Measurements from ENCODE around the gene CARNS1. TPM values are rescaled to one million over a fixed set of nuclear protein-coding genes. Genes with fewer than 3 reads are reported as not detected.
A peak's percentile ranks its signal among the peaks of the same experiment; 100 is the strongest.

The CARNS1 gene
- total RNA-seq, 1 experiment from 2014 or later, result 1.3 TPM

DNA sequence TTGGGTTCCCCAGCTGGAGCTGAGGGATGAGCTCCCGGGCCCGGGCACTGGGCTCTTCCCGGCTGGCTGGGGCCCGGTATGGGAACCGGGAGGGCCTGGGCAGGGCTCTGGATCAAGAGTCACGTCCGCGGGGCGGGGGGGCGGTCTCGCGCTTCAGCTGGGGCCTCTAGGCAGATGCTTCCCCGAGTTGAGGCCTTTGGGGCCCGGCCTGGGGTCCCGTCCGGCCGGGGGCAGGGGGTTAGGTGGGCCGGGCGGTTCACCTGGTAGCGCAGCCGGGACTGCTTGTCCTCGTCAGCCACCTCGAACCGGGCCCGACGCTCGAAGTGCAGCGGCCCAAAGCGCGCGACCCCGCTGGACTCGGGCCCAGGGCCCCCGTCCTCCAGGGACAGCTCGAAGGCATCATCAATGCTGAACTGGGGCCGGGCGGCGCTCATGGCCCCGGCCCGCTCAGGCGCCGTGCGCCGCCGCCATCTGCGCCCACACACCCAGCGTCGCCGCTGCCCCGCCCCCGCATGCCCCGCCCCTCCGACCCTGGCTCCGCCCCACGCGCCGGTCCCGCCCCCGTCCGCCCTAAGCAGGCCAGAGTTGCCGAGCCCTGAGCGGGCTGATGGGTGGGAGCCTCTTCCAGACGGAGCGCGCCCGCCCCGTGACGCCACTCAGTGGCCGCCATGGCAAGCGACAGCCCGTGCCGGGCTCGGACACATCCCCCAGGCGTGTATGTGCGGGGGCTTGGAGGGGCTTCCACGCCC is 53.5 kb downstream of the CARNS1 start, which contains the start of gene TMEM134 (continued):
- TF ChIP-seq, protein P1, sequence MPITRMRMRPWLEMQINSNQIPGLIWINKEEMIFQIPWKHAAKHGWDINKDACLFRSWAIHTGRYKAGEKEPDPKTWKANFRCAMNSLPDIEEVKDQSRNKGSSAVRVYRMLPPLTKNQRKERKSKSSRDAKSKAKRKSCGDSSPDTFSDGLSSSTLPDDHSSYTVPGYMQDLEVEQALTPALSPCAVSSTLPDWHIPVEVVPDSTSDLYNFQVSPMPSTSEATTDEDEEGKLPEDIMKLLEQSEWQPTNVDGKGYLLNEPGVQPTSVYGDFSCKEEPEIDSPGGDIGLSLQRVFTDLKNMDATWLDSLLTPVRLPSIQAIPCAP (CRISPR knock-in tag; IDR thresholded peaks at IDR 0.05), result no peak
- 0 out of 2 replicates have a peak, but pooled peaks have one; percentile 21 for TF ChIP-seq ZNF263 (CRISPR knock-in tag; IDR thresholded peaks at IDR 0.05; ENCODE audit: low read depth)
- TF ChIP-seq, protein P2, sequence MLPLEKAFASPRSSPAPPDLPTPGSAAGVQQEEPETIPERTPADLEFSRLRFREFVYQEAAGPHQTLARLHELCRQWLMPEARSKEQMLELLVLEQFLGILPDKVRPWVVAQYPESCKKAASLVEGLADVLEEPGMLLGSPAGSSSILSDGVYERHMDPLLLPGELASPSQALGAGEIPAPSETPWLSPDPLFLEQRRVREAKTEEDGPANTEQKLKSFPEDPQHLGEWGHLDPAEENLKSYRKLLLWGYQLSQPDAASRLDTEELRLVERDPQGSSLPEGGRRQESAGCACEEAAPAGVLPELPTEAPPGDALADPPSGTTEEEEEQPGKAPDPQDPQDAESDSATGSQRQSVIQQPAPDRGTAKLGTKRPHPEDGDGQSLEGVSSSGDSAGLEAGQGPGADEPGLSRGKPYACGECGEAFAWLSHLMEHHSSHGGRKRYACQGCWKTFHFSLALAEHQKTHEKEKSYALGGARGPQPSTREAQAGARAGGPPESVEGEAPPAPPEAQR (CRISPR knock-in tag; IDR thresholded peaks at IDR 0.05), result no peak
- no peak for TF ChIP-seq JUN (CRISPR knock-in tag; IDR thresholded peaks at IDR 0.05)
- peak; percentile 100 for TF ChIP-seq SP1 (CRISPR knock-in tag; conservative IDR thresholded peaks at IDR 0.05)
- no peak for TF ChIP-seq NR2C2 (CRISPR knock-in tag; IDR thresholded peaks at IDR 0.05)
- no peak; the same call in 1 of the 2 replicates for TF ChIP-seq FOXK1 (CRISPR knock-in tag; IDR thresholded peaks at IDR 0.05)
- TF ChIP-seq, protein P3, sequence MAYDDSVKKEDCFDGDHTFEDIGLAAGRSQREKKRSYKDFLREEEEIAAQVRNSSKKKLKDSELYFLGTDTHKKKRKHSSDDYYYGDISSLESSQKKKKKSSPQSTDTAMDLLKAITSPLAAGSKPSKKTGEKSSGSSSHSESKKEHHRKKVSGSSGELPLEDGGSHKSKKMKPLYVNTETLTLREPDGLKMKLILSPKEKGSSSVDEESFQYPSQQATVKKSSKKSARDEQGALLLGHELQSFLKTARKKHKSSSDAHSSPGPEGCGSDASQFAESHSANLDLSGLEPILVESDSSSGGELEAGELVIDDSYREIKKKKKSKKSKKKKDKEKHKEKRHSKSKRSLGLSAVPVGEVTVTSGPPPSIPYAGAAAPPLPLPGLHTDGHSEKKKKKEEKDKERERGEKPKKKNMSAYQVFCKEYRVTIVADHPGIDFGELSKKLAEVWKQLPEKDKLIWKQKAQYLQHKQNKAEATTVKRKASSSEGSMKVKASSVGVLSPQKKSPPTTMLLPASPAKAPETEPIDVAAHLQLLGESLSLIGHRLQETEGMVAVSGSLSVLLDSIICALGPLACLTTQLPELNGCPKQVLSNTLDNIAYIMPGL (CRISPR knock-in tag; IDR thresholded peaks at IDR 0.05), result peak; percentile 33; the same call in 1 of the 2 replicates
- TF ChIP-seq GRHL2 (CRISPR knock-in tag; IDR thresholded peaks at IDR 0.05; ENCODE audit: insufficient replicate concordance, severe bottlenecking), result no peak
- TF ChIP-seq ZBTB21 (CRISPR knock-in tag; IDR thresholded peaks at IDR 0.05; ENCODE audit: borderline replicate concordance), result no peak
- peak; percentile 53; the same call in 1 of the 2 replicates for TF ChIP-seq KAT7 (CRISPR knock-in tag; IDR thresholded peaks at IDR 0.05; ENCODE audit: borderline replicate concordance)
- peak; percentile 55; the same call in 1 of the 2 replicates for TF ChIP-seq FOXP1 (CRISPR knock-in tag; IDR thresholded peaks at IDR 0.05; ENCODE audit: borderline replicate concordance)
- TF ChIP-seq, protein P4, sequence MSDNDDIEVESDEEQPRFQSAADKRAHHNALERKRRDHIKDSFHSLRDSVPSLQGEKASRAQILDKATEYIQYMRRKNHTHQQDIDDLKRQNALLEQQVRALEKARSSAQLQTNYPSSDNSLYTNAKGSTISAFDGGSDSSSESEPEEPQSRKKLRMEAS (CRISPR knock-in tag; IDR thresholded peaks at IDR 0.05), result 0 out of 2 replicates have a peak, but pooled peaks have one; percentile 14

DNA sequence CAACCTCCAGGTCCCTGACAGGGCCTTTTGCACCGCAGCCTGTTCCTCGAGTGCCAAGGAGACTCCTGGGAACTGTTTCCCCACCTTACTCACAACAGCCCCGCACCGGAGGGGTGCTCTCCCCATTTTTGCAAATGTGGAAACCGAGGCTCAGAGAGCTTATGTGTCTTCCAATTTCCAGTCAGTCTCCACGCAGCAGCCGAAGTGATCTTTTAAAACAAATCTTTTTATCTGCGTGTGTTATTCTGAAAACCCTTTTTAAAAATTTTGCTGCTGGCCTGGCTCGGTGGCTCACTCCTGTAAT is 54.0 kb downstream of the CARNS1 start:
- ChIA-PET CTCF (interaction anchor here (1.4 to 2.8 kb wide), 6 partner anchors 68 to 145 kb away, joined by 3 to 28 read pairs (median 4); partner anchors contain the start of genes CLCF1, POLD4 and PPP1CA), POLR2A (interaction anchor here (0.8 to 1.5 kb wide), 3 partner anchors 24 to 49 kb away, joined by 3 to 4 read pairs (median 3); no protein-coding TSS in a partner anchor)
- Mint-ChIP-seq H3K36me3 (no peaks in the 10 kb centered on the region), H3K27ac (no peak overlapping the region), H3K27me3 (ENCODE audit: low read depth) (peaks cover 17% of the 10 kb centered on the region), H3K4me3 (peak overlapping the region; percentile 66), H3K4me1 (peaks cover 23% of the 10 kb centered on the region), H3K9me3 (no peaks in the 10 kb centered on the region)
- ATAC-seq (no peak), DNase-seq (ENCODE audit: low spot score) (no peak)
- TF ChIP-seq, protein P2 (CRISPR knock-in tag; IDR thresholded peaks at IDR 0.05), result no peak
- TF ChIP-seq, protein P5, sequence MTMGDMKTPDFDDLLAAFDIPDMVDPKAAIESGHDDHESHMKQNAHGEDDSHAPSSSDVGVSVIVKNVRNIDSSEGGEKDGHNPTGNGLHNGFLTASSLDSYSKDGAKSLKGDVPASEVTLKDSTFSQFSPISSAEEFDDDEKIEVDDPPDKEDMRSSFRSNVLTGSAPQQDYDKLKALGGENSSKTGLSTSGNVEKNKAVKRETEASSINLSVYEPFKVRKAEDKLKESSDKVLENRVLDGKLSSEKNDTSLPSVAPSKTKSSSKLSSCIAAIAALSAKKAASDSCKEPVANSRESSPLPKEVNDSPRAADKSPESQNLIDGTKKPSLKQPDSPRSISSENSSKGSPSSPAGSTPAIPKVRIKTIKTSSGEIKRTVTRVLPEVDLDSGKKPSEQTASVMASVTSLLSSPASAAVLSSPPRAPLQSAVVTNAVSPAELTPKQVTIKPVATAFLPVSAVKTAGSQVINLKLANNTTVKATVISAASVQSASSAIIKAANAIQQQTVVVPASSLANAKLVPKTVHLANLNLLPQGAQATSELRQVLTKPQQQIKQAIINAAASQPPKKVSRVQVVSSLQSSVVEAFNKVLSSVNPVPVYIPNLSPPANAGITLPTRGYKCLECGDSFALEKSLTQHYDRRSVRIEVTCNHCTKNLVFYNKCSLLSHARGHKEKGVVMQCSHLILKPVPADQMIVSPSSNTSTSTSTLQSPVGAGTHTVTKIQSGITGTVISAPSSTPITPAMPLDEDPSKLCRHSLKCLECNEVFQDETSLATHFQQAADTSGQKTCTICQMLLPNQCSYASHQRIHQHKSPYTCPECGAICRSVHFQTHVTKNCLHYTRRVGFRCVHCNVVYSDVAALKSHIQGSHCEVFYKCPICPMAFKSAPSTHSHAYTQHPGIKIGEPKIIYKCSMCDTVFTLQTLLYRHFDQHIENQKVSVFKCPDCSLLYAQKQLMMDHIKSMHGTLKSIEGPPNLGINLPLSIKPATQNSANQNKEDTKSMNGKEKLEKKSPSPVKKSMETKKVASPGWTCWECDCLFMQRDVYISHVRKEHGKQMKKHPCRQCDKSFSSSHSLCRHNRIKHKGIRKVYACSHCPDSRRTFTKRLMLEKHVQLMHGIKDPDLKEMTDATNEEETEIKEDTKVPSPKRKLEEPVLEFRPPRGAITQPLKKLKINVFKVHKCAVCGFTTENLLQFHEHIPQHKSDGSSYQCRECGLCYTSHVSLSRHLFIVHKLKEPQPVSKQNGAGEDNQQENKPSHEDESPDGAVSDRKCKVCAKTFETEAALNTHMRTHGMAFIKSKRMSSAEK (CRISPR knock-in tag; IDR thresholded peaks at IDR 0.05; ENCODE audit: borderline replicate concordance), result 0 out of 2 replicates have a peak, but pooled peaks have one; percentile 59

Data from WTC11 (cell line).